Endodermal cell (in vitro differentiated cells): Measurements from ENCODE around the gene MFSD12. TPM values are rescaled to one million over a fixed set of nuclear protein-coding genes. Genes with fewer than 3 reads are reported as not detected.

Experiments
- DNase-seq: peaks from one replicate; pipeline ENCODE4 v3.0.0-alpha.2; 2017
- H3K27ac ChIP-seq: 2 replicates; pipeline ENCODE4 v1.5.1; 2013; ENCODE audit warnings: mild to moderate bottlenecking, low read depth, low read length, moderate library complexity
- H3K27me3 ChIP-seq: 2 replicates; pipeline ENCODE4 v1.6.1; 2013; ENCODE audit warnings: mild to moderate bottlenecking, low read length, moderate library complexity; ENCODE audit not compliant: insufficient read depth, control insufficient read depth, poor library complexity, severe bottlenecking
- H3K36me3 ChIP-seq: 2 replicates; pipeline ENCODE4 v1.7.0; 2013; ENCODE audit warnings: mild to moderate bottlenecking, low read length, moderate library complexity; ENCODE audit not compliant: control insufficient read depth, insufficient read depth
- H3K4me1 ChIP-seq: one replicate; pipeline ENCODE4 v1.7.0; 2013; ENCODE audit warnings: low read length; ENCODE audit not compliant: control insufficient read depth, insufficient read depth
- H3K4me3 ChIP-seq: 2 replicates; pipeline ENCODE4 v1.5.1; 2013; ENCODE audit warnings: mild to moderate bottlenecking, low read length, moderate library complexity
- H3K9ac ChIP-seq: 2 replicates; pipeline ENCODE4 v1.6.1; 2013; ENCODE audit warnings: mild to moderate bottlenecking, low read length, moderate library complexity; ENCODE audit not compliant: poor library complexity, severe bottlenecking; ENCODE audit errors: extremely low read depth
- H3K9me3 ChIP-seq: 2 replicates; pipeline ENCODE4 v1.6.1; 2013; ENCODE audit warnings: mild to moderate bottlenecking, low read length, moderate library complexity; ENCODE audit not compliant: control insufficient read depth
- H3K27ac Mint-ChIP-seq: 2 replicates; pipeline ENCODE4 v1.8.0; 2020; ENCODE audit warnings: mixed read lengths
- H3K27me3 Mint-ChIP-seq: 2 replicates; pipeline ENCODE4 v1.8.0; 2021; ENCODE audit warnings: mild to moderate bottlenecking, mixed read lengths; ENCODE audit not compliant: insufficient read depth
- H3K36me3 Mint-ChIP-seq: 2 replicates; pipeline ENCODE4 v1.8.0; 2020; ENCODE audit warnings: low read depth, mixed read lengths
- H3K4me1 Mint-ChIP-seq: 2 replicates; pipeline ENCODE4 v1.8.0; 2020; ENCODE audit warnings: mixed read lengths
- H3K4me3 Mint-ChIP-seq: 2 replicates; pipeline ENCODE4 v1.8.0; 2020; ENCODE audit warnings: mild to moderate bottlenecking, moderate library complexity, mixed read lengths
- H3K9me3 Mint-ChIP-seq: 2 replicates; pipeline ENCODE4 v1.8.0; 2020; ENCODE audit warnings: mild to moderate bottlenecking, mixed read lengths
- WGBS, 2 experiments: methylation state at CpG; one replicate each; pipeline versions ENCODE4 v1.1.5 to v1.1.7; 2013; ENCODE audit warnings: missing lambda C conversion rate in 2 of 2, mixed read lengths in 1 of 2; ENCODE audit not compliant: insufficient coverage in 1 of 2, insufficient read length in 1 of 2; 5-methylcytosine and 5-hydroxymethylcytosine counted together
- total RNA-seq, 2 donors: library from RNA; stranded (reverse); fragmentation: NEBNext Ultra II Directional in 1 of 2; extraction: Animal tissue kit (Norgen Biotek cat#: 25700) in 1 of 2; gene quantifications; 2 replicates in 1 of 2; 3 replicates in 1 of 2; pipeline ENCODE4 v1.2.1, GENCODE V29; 2021
- TF ChIP-seq, protein P1 (sequence below): fragments of 200-600 bp; sonication (generic); conservative IDR thresholded peaks from 2 replicates; pipeline ENCODE4 v1.5.0; 2021; ENCODE audit warnings: antibody characterized with exemption, mild to moderate bottlenecking

The MFSD12 gene
- total RNA-seq, 2 donors from 2014 or later = 48.2 to 62.4 TPM

DNA sequence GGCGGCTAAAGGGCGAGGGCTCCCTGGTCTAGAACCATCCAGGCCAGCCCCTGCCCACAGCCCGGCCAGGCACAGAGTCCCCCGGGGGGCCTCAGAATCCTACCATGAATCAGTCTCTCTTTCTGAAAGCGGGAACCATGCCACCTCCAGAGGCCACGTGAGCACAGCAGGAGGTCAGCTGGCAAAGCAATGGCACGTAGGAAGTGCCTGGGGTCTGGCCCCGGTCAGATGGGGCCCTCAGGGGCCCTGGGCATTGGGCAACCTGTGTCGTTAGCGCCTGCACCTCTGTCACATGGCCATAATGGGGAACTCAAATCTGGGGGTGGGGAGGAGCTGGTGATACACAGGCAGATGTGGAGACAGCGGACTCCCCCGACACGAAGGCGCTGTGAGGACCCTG, 8.8 kb downstream of the MFSD12 start:
- no peak overlapping the region for H3K27ac ChIP-seq
- Mint-ChIP-seq H3K27me3 (no peaks in the 10 kb centered on the region), H3K27ac (no peak overlapping the region), H3K36me3 (peaks cover 14% of the 10 kb centered on the region), H3K9me3 (no peaks in the 10 kb centered on the region), H3K4me3 (no peak overlapping the region), H3K4me1 (no peaks in the 10 kb centered on the region)
- WGBS, 2 experiments = 90 to 91% methylated on average over 14 of the region's 14 CpGs
- H3K9ac ChIP-seq = no peak overlapping the region
- no peaks in the 10 kb centered on the region for H3K9me3 ChIP-seq
- peaks cover 14% of the 10 kb centered on the region for H3K36me3 ChIP-seq
- H3K4me1 ChIP-seq = no peaks in the 10 kb centered on the region
- no peak overlapping the region for H3K4me3 ChIP-seq
- no peaks in the 10 kb centered on the region for H3K27me3 ChIP-seq
- TF ChIP-seq, protein P1, sequence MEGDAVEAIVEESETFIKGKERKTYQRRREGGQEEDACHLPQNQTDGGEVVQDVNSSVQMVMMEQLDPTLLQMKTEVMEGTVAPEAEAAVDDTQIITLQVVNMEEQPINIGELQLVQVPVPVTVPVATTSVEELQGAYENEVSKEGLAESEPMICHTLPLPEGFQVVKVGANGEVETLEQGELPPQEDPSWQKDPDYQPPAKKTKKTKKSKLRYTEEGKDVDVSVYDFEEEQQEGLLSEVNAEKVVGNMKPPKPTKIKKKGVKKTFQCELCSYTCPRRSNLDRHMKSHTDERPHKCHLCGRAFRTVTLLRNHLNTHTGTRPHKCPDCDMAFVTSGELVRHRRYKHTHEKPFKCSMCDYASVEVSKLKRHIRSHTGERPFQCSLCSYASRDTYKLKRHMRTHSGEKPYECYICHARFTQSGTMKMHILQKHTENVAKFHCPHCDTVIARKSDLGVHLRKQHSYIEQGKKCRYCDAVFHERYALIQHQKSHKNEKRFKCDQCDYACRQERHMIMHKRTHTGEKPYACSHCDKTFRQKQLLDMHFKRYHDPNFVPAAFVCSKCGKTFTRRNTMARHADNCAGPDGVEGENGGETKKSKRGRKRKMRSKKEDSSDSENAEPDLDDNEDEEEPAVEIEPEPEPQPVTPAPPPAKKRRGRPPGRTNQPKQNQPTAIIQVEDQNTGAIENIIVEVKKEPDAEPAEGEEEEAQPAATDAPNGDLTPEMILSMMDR = no peak
- DNase-seq = no peak

DNA sequence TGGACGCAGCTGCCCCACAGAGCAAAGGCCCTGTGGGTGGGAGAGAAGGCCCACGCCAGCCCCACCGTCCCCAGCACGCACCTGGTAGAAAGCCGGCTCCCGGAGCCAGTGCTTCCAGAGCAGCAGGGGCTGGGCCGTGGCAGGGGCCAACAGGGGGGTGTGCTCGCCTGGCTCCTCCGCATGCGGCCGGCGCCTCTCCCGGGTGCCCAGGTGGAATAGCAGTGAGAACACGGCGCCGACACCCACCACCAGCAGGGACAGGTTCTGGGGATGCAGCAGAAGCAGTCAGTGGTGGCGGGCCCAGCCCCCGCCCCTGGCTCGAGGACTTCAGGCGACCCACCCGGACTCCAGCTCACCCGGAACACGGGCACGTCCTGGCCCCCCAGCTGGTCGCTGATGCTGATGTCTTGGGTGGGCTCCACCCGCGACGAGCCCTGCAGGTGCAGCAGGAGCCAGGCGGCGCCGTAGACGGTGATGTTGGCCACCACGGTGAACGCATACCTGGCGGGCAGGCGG, 9.6 kb downstream of the MFSD12 start:
- H3K4me3 Mint-ChIP-seq = no peak overlapping the region
- H3K27me3 Mint-ChIP-seq = no peaks in the 10 kb centered on the region
- Histone ChIP-seq H3K27me3 (no peaks in the 10 kb centered on the region), H3K36me3 (peaks cover 14% of the 10 kb centered on the region), H3K27ac (no peak overlapping the region), H3K9ac (no peak overlapping the region), H3K4me3 (no peak overlapping the region), H3K9me3 (no peaks in the 10 kb centered on the region), H3K4me1 (no peaks in the 10 kb centered on the region)
- peaks cover 14% of the 10 kb centered on the region for H3K36me3 Mint-ChIP-seq
- TF ChIP-seq, protein P1 = no peak
- no peak for DNase-seq
- no peaks in the 10 kb centered on the region for H3K4me1 Mint-ChIP-seq
- no peak overlapping the region for H3K27ac Mint-ChIP-seq
- 94 to 96% methylated on average over 28 to 36 of the region's 36 CpGs for WGBS, 2 experiments
- no peaks in the 10 kb centered on the region for H3K9me3 Mint-ChIP-seq

DNA sequence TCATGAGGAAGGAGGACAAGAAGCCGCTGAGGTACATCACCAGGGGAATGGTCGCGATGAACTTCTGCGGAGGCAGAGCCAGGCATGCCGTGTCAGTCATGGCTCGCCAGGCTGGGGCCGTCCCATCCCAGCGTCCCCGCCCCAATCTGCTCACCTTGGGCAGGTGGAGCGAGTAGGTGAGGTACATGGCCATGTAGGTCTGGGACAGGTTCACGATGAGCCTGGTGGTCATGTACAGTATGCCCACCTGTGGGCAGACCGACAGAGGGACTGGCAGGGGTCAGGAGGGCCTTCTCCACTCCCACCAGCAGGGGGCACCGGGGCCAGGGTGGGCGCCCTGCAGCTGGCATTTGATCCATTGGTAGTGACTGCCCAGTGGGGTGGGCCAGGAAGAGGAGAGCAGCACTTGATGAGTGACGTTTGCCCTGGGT, 10.1 kb downstream of the MFSD12 start:
- H3K9me3 ChIP-seq = no peaks in the 10 kb centered on the region
- DNase-seq = peak; percentile 68
- no peaks in the 10 kb centered on the region for H3K4me1 ChIP-seq
- Mint-ChIP-seq H3K4me3 (no peak overlapping the region), H3K9me3 (no peaks in the 10 kb centered on the region), H3K27ac (no peak overlapping the region), H3K27me3 (no peaks in the 10 kb centered on the region), H3K36me3 (peaks cover 14% of the 10 kb centered on the region), H3K4me1 (no peaks in the 10 kb centered on the region)
- H3K36me3 ChIP-seq = peaks cover 14% of the 10 kb centered on the region
- H3K27ac ChIP-seq = no peak overlapping the region
- no peak overlapping the region for H3K9ac ChIP-seq
- TF ChIP-seq, protein P1 = peak; percentile 78
- WGBS, 2 experiments = 92 to 97% methylated on average over 11 to 15 of the region's 15 CpGs
- H3K27me3 ChIP-seq = no peaks in the 10 kb centered on the region
- H3K4me3 ChIP-seq = no peak overlapping the region
